H1 (cell line): ENCODE results near the gene PRICKLE1. TPM values are rescaled to one million over a fixed set of nuclear protein-coding genes. Genes with fewer than 3 reads are reported as not detected.

Source experiments
- GABPA ChIP-seq: IDR thresholded peaks from 2 replicates; pipeline ENCODE4 v1.6.1; 2011; ENCODE audit warnings: mild to moderate bottlenecking, low read length, moderate library complexity, borderline replicate concordance; ENCODE audit not compliant: insufficient read depth
- KDM4A ChIP-seq: IDR thresholded peaks from one replicate; pipeline ENCODE4 v1.7.1; 2012; ENCODE audit warnings: low read depth, mild to moderate bottlenecking, moderate library complexity, low read length, inconsistent platforms; ENCODE audit not compliant: severe bottlenecking
- SAP30 ChIP-seq: fragments of 300-600 bp; sonication (generic); IDR thresholded peaks from 2 replicates; pipeline ENCODE4 v1.7.1; 2012; ENCODE audit warnings: low read length, moderate library complexity, mild to moderate bottlenecking, inconsistent platforms; ENCODE audit not compliant: insufficient read depth, insufficient replicate concordance
- SIRT6 ChIP-seq: IDR thresholded peaks from one replicate; pipeline ENCODE4 v1.7.1; 2012; ENCODE audit warnings: low read length, inconsistent platforms
- polyA plus RNA-seq, 7 experiments: library from polyadenylated mRNA; depleted of rRNA in 3 of 7; stranded (reverse) in 5 of 7; unstranded in 2 of 7; fragments of >200 nt in 5 of 7; fragments of 200-250 nt in 2 of 7; gene quantifications; 1 replicate in 5 of 7; 2 replicates in 1 of 7; 4 replicates in 1 of 7; pipeline versions ENCODE4 v1.2.1 to v1.2.3, GENCODE V29; 2011 to 2013; ENCODE audit warnings: missing spikeins in 2 of 7, mixed read lengths in 2 of 7
- total RNA-seq: library from RNA; stranded (reverse); fragmentation: NEBNext Ultra II Directional; extraction: Animal tissue kit (Norgen Biotek cat#: 25700); gene quantifications from 2 replicates; pipeline ENCODE4 v1.2.1, GENCODE V29; 2021

PRICKLE1 gene
- total and polyA plus RNA-seq, 2 of the 8 experiments (the other 6 are each of a cell fraction or from before 2014, with no cell fraction given), result 14.0 to 22.4 TPM

- TF ChIP-seq KDM4A (peak; percentile 58), SIRT6 (no peak), GABPA (peak; percentile 52; the same call in 1 of the 2 replicates), SAP30 (no peak)
Observed at GRCh38 chr12:42482748-42483520, 106.6 kb downstream of the PRICKLE1 start (continued).
